NCI-H2196 treated with DMSO at 0.1 percent for 48 hours (cell line): ENCODE results near the gene TBX5.
"Not testable (repeated sequence)": the region's sequence is repeated elsewhere in the genome, so short reads cannot be mapped to it uniquely, and the experiment has no call there.

Experiments
- DNase-seq: peaks from one replicate; lab custom pipeline; 2025; ENCODE audit not compliant: unreplicated experiment; lab: John Stamatoyannopoulos, UW

TBX5 gene

GRCh38 chr12:114384739-114385138 is 21.2 kb downstream of the TBX5 start:
- DNase-seq = no peak

DNA sequence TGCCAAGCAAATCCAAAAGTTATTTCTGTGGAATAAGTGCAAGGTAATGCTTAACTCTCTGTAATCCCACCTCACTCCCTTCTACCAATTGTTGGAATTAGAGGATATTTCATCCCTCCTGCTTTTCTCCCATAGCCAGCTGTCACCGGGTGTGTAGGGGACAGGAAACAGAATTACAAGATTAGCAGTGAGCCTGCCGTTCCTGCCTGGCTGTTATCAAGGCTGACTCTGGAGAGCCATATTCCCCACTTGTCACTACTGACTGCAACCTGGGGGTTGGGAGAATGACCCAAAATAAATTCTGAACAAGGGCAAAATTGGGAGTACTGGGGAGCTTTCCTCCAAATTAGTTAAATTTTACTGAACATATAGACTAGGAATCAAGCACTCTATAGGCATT is 24.8 kb downstream of the TBX5 start:
- DNase-seq = no peak

GRCh38 chr12:114371733-114372132 is 34.2 kb downstream of the TBX5 start:
- DNase-seq = no peak

DNA sequence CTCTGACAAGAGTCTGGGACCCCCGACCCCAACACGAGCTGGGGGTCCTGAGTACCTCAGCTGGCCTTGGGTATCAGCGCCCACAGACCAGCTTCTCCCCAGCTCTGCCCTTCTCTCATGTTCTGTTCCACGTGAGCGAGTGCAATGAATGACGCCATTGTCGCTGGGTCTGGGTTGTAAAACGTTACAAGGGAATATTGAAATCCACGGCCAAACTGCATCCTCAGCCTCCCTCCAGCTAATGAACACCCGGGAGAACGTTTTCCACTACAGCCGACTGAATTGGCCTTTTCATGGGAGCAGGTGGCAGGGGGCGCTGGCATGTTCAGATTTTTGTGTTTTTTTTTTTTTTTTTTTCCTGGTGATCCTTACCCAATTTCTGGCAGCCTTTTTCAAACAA is 34.7 kb downstream of the TBX5 start:
- DNase-seq = no peak

- no peak for DNase-seq
Observed at GRCh38 chr12:114368685-114369452, 37.1 kb downstream of the TBX5 start.

GRCh38 chr12:114361992-114362391 is 44.0 kb downstream of the TBX5 start:
- no peak for DNase-seq

- DNase-seq = no peak
Observed at GRCh38 chr12:114361545-114361944, 44.4 kb downstream of the TBX5 start.

DNA sequence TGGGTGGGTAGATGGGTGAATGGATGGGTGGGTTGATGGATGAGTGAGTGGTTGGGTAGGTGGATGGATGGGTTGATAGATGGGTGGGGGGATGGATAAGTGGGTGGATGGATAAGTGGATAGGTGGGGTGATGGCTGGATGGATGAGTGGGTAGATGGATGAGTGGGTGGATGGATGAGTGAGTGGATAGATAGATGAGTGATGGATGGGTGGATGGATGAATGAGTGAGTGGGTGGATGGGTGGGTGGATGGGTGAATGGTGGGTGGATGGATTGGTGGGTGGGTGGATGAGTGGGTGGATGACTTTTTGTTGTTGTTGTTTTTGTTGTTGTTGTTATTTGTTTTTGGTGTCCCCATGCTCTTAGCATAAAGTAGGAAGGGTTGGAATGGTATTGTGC is 45.5 kb downstream of the TBX5 start:
- DNase-seq = no peak

DNA sequence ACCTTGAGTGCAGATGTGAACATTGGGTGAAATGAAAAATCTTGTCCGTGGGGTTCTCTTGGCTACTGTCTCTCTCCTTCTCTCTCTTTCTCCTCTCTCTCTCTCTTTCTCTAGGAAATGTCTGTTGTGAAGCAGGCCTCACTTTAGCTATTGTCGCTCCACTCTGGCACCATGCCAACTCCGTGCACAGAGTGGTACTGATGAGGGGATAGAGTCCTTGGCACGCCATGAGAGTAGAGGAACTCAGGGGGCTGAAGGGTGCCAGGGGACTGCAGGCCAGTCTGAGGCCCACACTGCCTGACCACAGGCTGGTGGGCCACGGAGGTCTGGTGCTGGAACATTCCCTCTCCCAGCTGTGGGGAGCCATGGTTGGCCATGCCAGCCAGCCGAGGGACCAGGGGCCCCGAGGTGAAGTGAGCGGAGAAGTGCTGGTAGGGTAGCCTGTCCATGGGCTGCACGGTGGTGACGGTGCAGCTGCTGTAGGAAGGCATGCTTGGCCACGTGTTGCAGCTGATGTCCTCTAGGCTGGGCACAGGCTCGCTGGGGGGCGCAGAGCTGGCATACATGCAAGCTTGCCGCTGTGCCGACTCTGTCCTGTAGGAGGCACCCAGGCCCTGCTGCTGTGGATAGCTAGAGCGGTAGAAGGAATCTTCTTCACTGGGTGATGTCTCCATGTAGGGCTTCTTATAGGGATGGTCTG is 50.4 kb downstream of the TBX5 start:
- DNase-seq = no peak

DNA sequence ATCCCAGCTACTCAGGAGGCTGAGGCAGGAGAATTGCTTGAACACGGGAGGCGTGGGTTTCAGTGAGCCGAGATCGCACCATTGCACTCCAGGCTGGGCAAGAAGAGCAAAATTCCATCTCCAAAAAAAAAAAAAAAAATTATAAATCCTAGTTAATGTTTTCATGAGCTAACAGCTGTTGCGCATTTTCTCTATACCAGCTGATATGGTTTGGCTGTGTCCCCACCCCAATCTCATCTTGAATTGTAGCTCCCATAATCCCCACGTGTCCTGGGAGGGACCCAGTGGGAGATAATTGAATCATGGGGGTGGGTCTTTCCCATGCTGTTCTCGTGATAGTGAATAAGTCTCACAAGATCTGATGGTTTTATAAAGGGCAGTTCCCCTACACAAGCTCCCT is 56.7 kb downstream of the TBX5 start:
- not testable (repeated sequence) for DNase-seq

- DNase-seq = no peak
Observed at GRCh38 chr12:114347861-114348260, 58.1 kb downstream of the TBX5 start.

- DNase-seq = no peak
Observed at GRCh38 chr12:114344831-114345230, 61.1 kb downstream of the TBX5 start.

DNA sequence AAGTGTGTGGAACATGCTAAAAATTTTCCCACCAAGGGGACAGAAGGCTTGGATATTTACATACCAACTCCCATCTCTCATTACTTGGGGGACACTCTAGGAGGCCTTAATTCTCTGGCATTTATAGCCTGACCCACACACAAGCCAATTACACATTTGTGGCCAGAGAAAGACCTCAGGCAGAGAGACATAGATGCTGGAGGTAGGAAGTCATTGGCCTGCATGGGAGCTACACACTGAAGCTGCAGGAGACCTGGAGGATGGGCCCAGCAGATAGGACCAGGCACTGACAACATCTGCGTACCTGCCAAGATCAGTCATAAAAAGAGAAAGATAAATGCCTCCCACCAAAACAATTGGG is 61.7 kb downstream of the TBX5 start:
- no peak for DNase-seq

GRCh38 chr12:114343585-114344302 is 62.2 kb downstream of the TBX5 start:
- DNase-seq = no peak

GRCh38 chr12:114342656-114343055 is 63.3 kb downstream of the TBX5 start:
- no peak for DNase-seq

DNA sequence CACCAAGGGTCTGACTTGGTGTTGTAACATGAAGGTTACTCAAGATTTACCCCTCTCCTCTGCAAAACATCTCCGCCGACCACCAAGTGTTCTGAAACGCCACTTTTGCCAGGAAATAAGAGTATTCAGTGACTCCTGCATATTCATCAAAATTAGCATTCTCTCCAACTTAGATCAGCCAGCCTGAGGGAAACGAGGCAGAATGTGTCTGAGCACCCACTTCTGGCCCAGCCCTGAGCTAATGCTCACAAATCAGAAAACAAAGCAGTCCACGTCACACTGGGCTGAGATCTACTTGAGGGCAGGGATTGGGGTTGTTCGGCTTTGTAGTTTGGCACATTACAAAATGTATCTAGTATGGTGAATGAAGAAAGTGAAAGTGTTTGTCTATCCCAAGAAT is 64.3 kb downstream of the TBX5 start:
- DNase-seq = no peak

DNA sequence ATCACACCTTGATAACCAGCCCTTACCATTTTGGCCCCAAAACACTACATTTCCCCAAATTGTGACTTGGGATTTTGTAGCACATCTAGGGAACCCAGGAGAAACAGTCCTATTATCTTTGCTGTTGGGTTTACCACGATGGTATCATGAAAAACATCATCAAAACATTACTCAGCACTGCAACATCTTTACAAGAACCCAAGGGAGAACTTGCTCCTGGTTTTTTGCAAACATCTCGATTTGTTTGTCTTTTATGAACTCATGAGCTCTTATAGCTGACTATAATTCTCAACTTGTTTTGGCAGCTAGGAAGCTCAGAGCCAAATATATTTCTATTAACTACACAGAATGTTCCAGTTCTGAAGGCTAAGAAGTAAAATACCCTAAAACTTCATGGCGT is 65.7 kb downstream of the TBX5 start:
- no peak for DNase-seq

GRCh38 chr12:114339626-114340025 is 66.3 kb downstream of the TBX5 start:
- no peak for DNase-seq

DNA sequence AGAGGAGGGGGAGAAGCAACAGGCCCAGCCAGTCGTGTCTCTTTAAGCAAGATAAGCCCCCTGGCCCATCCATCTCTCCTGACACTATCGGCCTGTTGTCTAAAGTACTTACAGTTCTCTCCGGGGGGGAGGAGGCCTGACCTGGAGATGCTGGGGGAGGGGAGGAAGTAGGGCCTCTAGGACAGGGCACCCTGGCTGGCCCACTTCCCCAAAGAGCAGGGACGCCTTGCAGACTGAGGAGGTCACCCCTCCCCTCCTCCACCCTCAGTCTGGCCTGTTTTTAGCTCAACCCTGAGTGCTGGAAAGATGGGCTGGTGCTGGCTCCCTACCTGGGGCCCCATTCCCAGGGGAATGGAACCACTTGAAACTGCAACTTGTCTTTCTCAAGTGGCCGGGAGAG is 70.3 kb downstream of the TBX5 start:
- no peak for DNase-seq

GRCh38 chr12:114334395-114334794 is 71.5 kb downstream of the TBX5 start:
- DNase-seq = no peak

- no peak for DNase-seq
Observed at GRCh38 chr12:114328292-114328691, 77.7 kb downstream of the TBX5 start.

GRCh38 chr12:114327765-114328164 is 78.2 kb downstream of the TBX5 start:
- DNase-seq = no peak
